ENCODE data around the gene HYAL3.
"Not testable (repeated sequence)": the region's sequence is repeated elsewhere in the genome, so short reads cannot be mapped to it uniquely, and the experiment has no call there.

HYAL3 gene

GRCh38 chr3:50265571-50265970 lies 33.6 kb downstream of the HYAL3 start:
- CTCF ChIA-PET, result interaction anchor here (0.7 to 4.6 kb wide), 7 partner anchors 9 to 75 kb away, joined by 3 to 19 read pairs (median 3); partner anchors contain the start of gene GNAT1
- POLR2A ChIA-PET, result no interaction called here
- no peak for DNase-seq (ENCODE audit: extremely low spot score)
- no peak for TF ChIP-seq CTCF (IDR thresholded peaks at IDR 0.05; ENCODE audit: control extremely low read depth, extremely low read depth, low read depth, missing control alignments)

- CTCF ChIA-PET, result interaction anchor here (0.7 to 4.6 kb wide), 6 partner anchors 9 to 73 kb away, joined by 3 to 19 read pairs (median 3); no protein-coding TSS in a partner anchor
- POLR2A ChIA-PET, result no interaction called here
- TF ChIP-seq CTCF (IDR thresholded peaks at IDR 0.05; ENCODE audit: control extremely low read depth, extremely low read depth, low read depth, missing control alignments), result no peak
- no peak for DNase-seq (ENCODE audit: extremely low spot score)
These were observed 34.2 kb downstream of the HYAL3 start for GRCh38 chr3:50264964-50265485.

GRCh38 chr3:50264383-50264963 lies 34.7 kb downstream of the HYAL3 start:
- CTCF ChIA-PET, result interaction anchor here (1.2 to 4.6 kb wide), 7 partner anchors 7 to 72 kb away, joined by 3 to 19 read pairs (median 5); no protein-coding TSS in a partner anchor
- no peak for DNase-seq (ENCODE audit: extremely low spot score)
- POLR2A ChIA-PET, result interaction anchor here (0.6 kb wide), 1 partner anchor 38 kb away, joined by 3 read pairs; no protein-coding TSS in a partner anchor
- no peak for TF ChIP-seq CTCF (IDR thresholded peaks at IDR 0.05; ENCODE audit: control extremely low read depth, extremely low read depth, low read depth, missing control alignments)

GRCh38 chr3:50263478-50264382 lies 35.5 kb downstream of the HYAL3 start:
- no peak for TF ChIP-seq CTCF (IDR thresholded peaks at IDR 0.05; ENCODE audit: control extremely low read depth, extremely low read depth, low read depth, missing control alignments)
- ChIA-PET POLR2A (interaction anchor here (0.6 to 1.3 kb wide), 4 partner anchors 17 to 1021 kb away, joined by 3 to 5 read pairs (median 4); no protein-coding TSS in a partner anchor), CTCF (interaction anchor here (0.7 to 4.6 kb wide), 8 partner anchors 8 to 71 kb away, joined by 3 to 19 read pairs (median 4); no protein-coding TSS in a partner anchor)
- DNase-seq (ENCODE audit: extremely low spot score), result no peak

GRCh38 chr3:50262778-50263177 lies 36.4 kb downstream of the HYAL3 start:
- POLR2A ChIA-PET, result interaction anchor here (1.3 kb wide), 1 partner anchor 16 kb away, joined by 3 read pairs; no protein-coding TSS in a partner anchor
- CTCF ChIA-PET, result interaction anchor here (0.7 to 2.1 kb wide), 6 partner anchors 9 to 68 kb away, joined by 3 to 9 read pairs (median 4); no protein-coding TSS in a partner anchor
- DNase-seq (ENCODE audit: extremely low spot score), result no peak
- TF ChIP-seq CTCF (IDR thresholded peaks at IDR 0.05; ENCODE audit: control extremely low read depth, extremely low read depth, low read depth, missing control alignments), result no peak

- CTCF ChIA-PET, result interaction anchor here (4.0 to 9.4 kb wide), 4 partner anchors 8 to 69 kb away, joined by 30 to 152 read pairs (median 64); partner anchors contain the start of genes GNAT1 and SEMA3B
- POLR2A ChIA-PET; DNase-seq (ENCODE audit: extremely low spot score): not testable (repeated sequence)
These were observed 37.0 kb downstream of the HYAL3 start for GRCh38 chr3:50262200-50262599.

Measured in GM10248 (cell line).